HG03135 (cell line): ENCODE measurements around the gene SH3RF3.

Source experiments
- ATAC-seq: cut with Tn5 transposase; IDR thresholded peaks from one replicate; pipeline ENCODE4 v1.9.1; 2021; ENCODE audit warnings: mild to moderate bottlenecking, moderate library complexity; ENCODE audit not compliant: unreplicated experiment

SH3RF3 gene

GRCh38 chr2:109322641-109323040 lies 193.6 kb downstream of the SH3RF3 start:
- ATAC-seq: no peak

GRCh38 chr2:109324861-109325260 lies 195.9 kb downstream of the SH3RF3 start:
- no peak for ATAC-seq

- no peak for ATAC-seq
Measured at GRCh38 chr2:109325570-109325969, 196.6 kb downstream of the SH3RF3 start.

DNA sequence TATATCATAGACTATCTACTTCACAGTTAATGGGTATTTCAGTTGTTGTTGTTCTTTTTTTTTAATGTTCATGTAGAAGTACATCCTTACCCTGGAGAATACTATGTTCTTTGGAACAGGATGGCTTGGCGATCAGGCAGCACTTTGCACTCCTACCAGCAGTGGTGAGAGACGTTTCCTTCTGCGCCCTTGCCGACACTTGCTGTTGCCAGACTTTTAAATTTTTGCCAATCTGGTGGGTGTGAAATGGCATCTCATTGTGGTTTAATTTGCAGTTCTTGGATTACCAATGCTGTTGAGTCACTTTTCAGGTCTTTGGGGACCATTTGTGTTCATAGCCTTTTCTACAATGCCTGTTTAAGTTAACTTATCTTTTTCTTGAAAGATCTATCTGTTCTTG lies 197.3 kb downstream of the SH3RF3 start:
- no peak for ATAC-seq

DNA sequence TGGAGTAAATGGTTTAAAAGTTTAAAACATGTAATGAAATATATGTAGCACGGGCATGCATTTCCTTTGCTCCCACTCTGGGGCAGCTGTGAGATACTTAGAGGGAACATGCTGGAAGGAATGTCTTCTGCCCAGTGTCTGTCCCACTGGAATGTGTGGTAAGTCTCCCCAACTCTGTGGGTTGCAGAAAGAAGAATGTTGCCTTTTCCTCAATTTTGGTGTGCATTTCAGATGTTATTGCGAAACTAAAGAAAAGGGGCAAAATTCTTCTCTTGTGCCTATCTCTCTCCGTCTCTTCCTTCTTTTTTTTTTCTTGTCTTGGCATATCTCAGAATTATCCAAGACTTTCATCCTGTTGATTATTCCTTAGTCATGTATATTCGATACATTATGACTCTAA lies 201.1 kb downstream of the SH3RF3 start:
- no peak for ATAC-seq

GRCh38 chr2:109331081-109331480 lies 202.1 kb downstream of the SH3RF3 start:
- no peak for ATAC-seq

GRCh38 chr2:109331896-109332848 lies 203.2 kb downstream of the SH3RF3 start:
- ATAC-seq: peak; percentile 42

DNA sequence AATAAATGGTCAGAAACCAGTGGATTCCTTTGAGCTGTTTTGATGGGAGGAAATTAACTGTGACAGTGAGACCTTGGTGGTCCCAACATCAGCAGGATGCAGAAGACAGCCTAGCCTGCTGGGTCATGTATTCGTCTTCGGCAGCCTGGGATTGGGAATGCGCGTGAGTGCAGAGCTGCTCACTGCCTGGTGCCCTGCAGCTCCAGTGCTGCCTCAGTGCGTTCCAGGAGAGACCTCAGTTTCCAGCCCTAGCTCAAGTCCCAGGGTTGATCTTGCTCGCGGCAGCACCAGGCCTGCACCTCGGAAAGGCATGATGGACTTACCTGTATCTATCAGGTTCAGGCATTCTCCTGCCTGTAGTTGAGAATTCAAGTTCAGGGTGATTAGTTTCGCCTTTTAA lies 203.9 kb downstream of the SH3RF3 start:
- ATAC-seq: no peak

DNA sequence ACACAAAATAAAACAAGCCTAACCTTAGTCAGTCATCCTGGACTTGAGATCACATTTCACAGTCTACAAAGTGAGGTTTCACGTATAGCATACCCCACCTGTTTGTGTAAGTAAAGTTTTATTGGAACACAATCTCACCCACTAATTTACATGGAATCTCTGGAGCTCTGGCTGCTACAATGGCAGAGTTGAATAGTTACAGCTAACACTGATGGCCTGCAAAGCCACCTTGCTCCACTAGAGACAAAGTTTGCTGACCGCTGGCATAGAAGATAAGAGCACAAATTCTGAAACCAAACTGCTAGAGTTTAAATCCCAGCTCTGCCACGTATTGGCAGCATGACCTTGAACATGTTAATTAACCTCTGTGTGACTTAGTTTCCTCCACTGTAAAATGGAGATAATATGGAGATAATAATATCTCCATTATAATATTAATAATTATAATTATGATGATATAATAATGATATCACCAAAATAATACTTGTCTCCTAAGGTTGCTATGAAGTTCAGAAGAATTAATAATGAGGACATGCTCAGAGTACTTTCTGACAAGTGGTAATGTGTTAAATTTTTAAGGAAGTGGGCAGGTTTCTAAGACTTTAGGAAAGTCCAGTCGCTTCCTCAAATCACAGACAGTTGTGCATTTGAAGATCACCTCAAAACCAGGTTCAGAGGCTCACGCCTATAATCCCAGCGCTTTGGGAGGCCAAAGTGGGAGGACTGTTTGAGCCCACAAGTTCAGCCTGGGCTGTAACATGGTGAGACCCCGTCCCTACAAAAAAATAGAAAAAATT lies 204.6 kb downstream of the SH3RF3 start:
- no peak for ATAC-seq

DNA sequence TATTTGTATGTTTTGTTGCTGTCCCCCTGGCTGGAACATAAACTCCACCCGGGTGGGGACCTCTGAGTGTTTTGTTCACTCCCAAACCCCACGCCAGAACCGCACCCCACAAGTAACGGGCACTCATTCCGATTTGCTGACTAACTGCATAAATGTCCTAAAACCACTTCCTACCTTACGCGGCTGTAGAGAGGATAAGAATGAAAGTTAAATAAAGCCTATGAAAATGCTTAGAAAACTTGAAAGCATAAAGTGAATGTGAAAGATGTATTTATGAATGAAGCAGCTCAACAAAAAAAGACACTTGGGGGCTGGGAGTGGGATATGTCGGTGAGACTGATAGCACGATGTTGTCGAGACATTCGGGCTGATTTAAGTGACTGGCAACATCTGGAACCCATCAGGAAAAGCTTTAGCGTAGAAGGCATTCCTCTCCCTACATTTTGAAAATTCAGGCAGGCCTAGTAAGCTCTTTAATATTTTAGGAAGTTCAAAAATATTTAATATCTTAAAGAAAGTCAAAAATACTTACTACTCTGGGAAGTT lies 206.7 kb downstream of the SH3RF3 start:
- no peak for ATAC-seq

GRCh38 chr2:109336296-109336695 lies 207.3 kb downstream of the SH3RF3 start:
- ATAC-seq: no peak

GRCh38 chr2:109337221-109337620 lies 208.2 kb downstream of the SH3RF3 start:
- ATAC-seq: no peak

DNA sequence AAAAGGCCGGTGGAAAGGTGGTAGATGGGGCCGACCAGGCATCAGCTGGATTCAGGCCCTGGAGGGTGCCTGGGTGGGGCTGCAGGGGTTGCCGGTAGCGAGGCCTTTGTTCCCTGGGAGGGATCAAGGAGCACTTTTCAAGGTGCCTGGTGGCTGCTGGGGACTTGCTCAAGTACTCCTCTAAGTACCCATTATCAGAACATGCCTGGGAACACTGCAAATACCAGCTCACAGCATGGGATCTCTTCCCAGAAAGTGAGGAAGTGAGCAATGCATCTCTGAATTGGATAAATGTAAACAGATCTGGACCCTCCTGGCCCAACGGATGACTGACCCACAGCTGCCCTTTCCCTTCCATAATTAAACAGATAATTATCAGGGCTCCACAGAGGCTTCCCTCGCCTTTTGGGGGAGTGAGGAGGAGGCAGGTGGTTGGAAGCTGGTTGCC lies 210.5 kb downstream of the SH3RF3 start:
- no peak for ATAC-seq

GRCh38 chr2:109340381-109340780 lies 211.4 kb downstream of the SH3RF3 start:
- no peak for ATAC-seq

- no peak for ATAC-seq
Measured at GRCh38 chr2:109341355-109342255, 212.6 kb downstream of the SH3RF3 start.

GRCh38 chr2:109342256-109342850 lies 213.3 kb downstream of the SH3RF3 start:
- ATAC-seq: no peak

DNA sequence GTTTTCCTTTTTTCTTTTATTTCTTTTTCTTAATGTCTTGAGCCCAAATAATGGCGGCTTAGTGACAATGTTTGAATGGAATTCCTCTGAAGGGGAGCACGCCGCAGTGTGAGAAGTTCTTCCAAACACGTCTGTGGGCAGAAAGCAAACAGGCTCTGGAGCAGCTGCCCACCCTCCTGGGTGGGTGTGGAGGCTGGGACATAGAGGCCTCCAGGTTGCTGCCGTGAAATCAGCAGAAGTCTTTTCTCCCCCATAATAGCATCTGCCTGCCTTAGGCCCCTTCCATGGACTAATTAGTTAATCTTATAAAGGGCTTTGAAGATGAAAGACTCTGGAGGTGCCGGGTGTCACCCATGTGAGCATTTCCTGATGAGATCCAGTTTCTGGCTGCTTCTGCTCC lies 213.9 kb downstream of the SH3RF3 start:
- no peak for ATAC-seq

GRCh38 chr2:109343460-109343859 lies 214.5 kb downstream of the SH3RF3 start:
- no peak for ATAC-seq

DNA sequence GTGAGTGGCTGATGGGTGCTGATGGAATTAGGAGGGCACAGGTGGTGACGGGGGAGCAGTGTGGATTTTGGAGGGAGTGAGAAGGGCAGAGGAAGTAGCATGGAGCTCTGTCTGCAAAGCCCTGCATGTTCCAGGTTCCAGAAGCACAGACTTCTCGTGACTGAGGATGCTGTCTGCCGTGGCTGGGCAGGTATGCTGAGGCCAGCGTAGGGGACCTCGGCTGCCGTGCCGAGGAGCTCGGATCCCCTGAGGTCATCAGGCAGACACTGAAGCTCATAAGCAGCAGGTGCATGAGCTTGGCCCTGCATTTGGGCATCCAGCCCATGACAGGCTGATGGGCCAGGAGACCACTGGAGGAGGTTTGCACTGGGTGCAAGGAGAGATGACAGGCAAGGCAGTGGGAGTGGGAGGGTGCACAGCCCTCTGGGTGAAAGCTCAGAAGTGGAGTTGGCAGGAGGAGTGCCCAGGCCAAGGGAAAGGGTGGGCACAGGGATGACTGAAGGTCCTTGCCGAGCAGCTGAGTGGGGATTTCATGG lies 215.3 kb downstream of the SH3RF3 start:
- no peak for ATAC-seq

DNA sequence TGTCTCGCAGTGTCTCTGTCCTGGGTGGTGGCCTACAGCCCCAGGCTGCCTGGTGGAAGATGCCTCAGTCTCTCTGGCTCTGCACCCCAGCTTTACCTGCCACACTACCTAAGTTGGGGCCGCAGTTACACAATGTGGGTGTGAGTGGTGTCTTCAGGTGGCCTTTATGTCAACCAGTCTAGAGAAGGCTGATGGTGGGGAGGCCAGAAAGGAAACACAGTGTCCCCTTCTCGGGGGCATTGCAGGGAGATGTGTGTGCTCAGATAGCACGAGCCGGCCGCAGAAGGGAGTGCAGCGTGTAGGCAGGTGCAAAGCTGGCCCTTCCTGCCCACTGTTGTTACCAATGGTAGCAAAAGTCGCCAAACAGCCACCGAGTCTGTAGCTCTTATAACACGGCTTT lies 216.1 kb downstream of the SH3RF3 start:
- ATAC-seq: no peak
